Suprapubic skin (tissue), 4 donors: ENCODE measurements around the gene NKAIN2.

Experiments used
- CTCF ChIP-seq, 2 donors: fragments of 200-600 bp in 1 of 2; fragments of 450-650 bp in 1 of 2; sonication (generic) in 1 of 2; IDR thresholded peaks; one replicate each; pipeline ENCODE4 v1.5.1; 2016 to 2019; ENCODE audit warnings: antibody characterized with exemption in 2 of 2, mild to moderate bottlenecking in 1 of 2, moderate library complexity in 1 of 2
- POLR2A ChIP-seq, 2 donors: fragments of 450-650 bp; IDR thresholded peaks; one replicate each; pipeline ENCODE4 v1.6.1; 2017; ENCODE audit warnings: antibody characterized with exemption in 2 of 2, mild to moderate bottlenecking in 2 of 2, moderate library complexity in 2 of 2
- POLR2AphosphoS5 ChIP-seq, 3 donors: sonication (generic); formaldehyde crosslinking; IDR thresholded peaks; one replicate each; pipeline ENCODE4 v1.6.1; 2017; ENCODE audit warnings: antibody characterized with exemption in 3 of 3

GRCh38 chr6:124163676-124164075 lies 360.0 kb downstream of the NKAIN2 start:
- TF ChIP-seq POLR2A (IDR thresholded peaks at IDR 0.05): no peak
- no peak for TF ChIP-seq CTCF (IDR thresholded peaks at IDR 0.05)
- TF ChIP-seq POLR2AphosphoS5 (IDR thresholded peaks at IDR 0.05): no peak
